WTC11 (cell line): Measurements from ENCODE around the gene NTRK3. TPM values are rescaled to one million over a fixed set of nuclear protein-coding genes. Genes with fewer than 3 reads are reported as not detected.

ENCODE experiments used
- ATAC-seq: fragments of 200-7000 bp; cut with Tn5 transposase; 2 replicates; pipeline ENCODE4 v1.10.0; 2021; ENCODE audit warnings: mild to moderate bottlenecking, moderate library complexity
- CTCF ChIA-PET: fragments of 300-600 bp; sonication (Branson Sonifier 250); formaldehyde crosslinking; loops from one replicate; lab custom pipeline; 2021; ENCODE audit warnings: antibody characterized with exemption; lab: Charles Lee
- POLR2A ChIA-PET: fragments of 350-600 bp; sonication (Branson Sonifier 250); formaldehyde crosslinking; loops from one replicate; lab custom pipeline; 2021; ENCODE audit warnings: antibody characterized with exemption; lab: Charles Lee
- DNase-seq: peaks from one replicate; pipeline ENCODE4 v3.0.0; 2021; ENCODE audit warnings: low spot score
- H3K27ac Mint-ChIP-seq: 2 replicates; pipeline ENCODE4 v1.8.0; 2021; ENCODE audit warnings: mixed read lengths
- H3K27me3 Mint-ChIP-seq: 2 replicates; pipeline ENCODE4 v1.8.0; 2021; ENCODE audit warnings: low read depth, mild to moderate bottlenecking, moderate library complexity, mixed read lengths
- H3K36me3 Mint-ChIP-seq: 2 replicates; pipeline ENCODE4 v1.8.0; 2021; ENCODE audit warnings: mixed read lengths
- H3K4me1 Mint-ChIP-seq: 2 replicates; pipeline ENCODE4 v1.8.0; 2022; ENCODE audit warnings: mixed read lengths
- H3K4me3 Mint-ChIP-seq: 2 replicates; pipeline ENCODE4 v1.8.0; 2021; ENCODE audit warnings: mild to moderate bottlenecking, moderate library complexity, mixed read lengths
- H3K9me3 Mint-ChIP-seq: 2 replicates; pipeline ENCODE4 v1.8.0; 2021; ENCODE audit warnings: mixed read lengths
- AFF4 ChIP-seq: sonication (generic); formaldehyde crosslinking; IDR thresholded peaks from 2 replicates; pipeline ENCODE4 v1.8.1; 2023; ENCODE audit warnings: mild to moderate bottlenecking, missing genetic modification reagents, borderline replicate concordance
- ARID4B ChIP-seq: sonication (generic); formaldehyde crosslinking; IDR thresholded peaks from 2 replicates; pipeline ENCODE4 v1.8.0; 2023; ENCODE audit warnings: missing genetic modification reagents, mild to moderate bottlenecking, borderline replicate concordance
- ATF2 ChIP-seq: sonication (generic); formaldehyde crosslinking; IDR thresholded peaks from 2 replicates; pipeline ENCODE4 v1.8.1; 2022; ENCODE audit warnings: low read depth, missing genetic modification reagents, borderline replicate concordance
- E2F1 ChIP-seq: sonication (generic); formaldehyde crosslinking; IDR thresholded peaks from 2 replicates; pipeline ENCODE4 v1.8.0; 2022; ENCODE audit warnings: mild to moderate bottlenecking, missing genetic modification reagents
- ELF4 ChIP-seq: sonication (generic); formaldehyde crosslinking; IDR thresholded peaks from 2 replicates; pipeline ENCODE4 v1.8.1; 2022; ENCODE audit warnings: low read depth, mild to moderate bottlenecking, moderate library complexity, missing genetic modification reagents
- FOXK1 ChIP-seq: sonication (generic); formaldehyde crosslinking; IDR thresholded peaks from 2 replicates; pipeline ENCODE4 v1.8.0; 2022; ENCODE audit warnings: mild to moderate bottlenecking, moderate library complexity, missing genetic modification reagents
- JUN ChIP-seq: sonication (generic); formaldehyde crosslinking; IDR thresholded peaks from 2 replicates; pipeline ENCODE4 v1.8.0; 2023; ENCODE audit warnings: mild to moderate bottlenecking, missing genetic modification reagents
- MAX ChIP-seq: sonication (generic); formaldehyde crosslinking; IDR thresholded peaks from 2 replicates; pipeline ENCODE4 v1.8.0; 2022; ENCODE audit warnings: mild to moderate bottlenecking, missing genetic modification reagents
- MLX ChIP-seq: sonication (generic); formaldehyde crosslinking; IDR thresholded peaks from 2 replicates; pipeline ENCODE4 v1.8.1; 2023; ENCODE audit warnings: mild to moderate bottlenecking, missing genetic modification reagents, moderate library complexity
- NFATC4 ChIP-seq: fragments of 250-450 bp; sonication (Bioruptor Pico); IDR thresholded peaks from 2 replicates; pipeline ENCODE4 v1.9.0; 2021; ENCODE audit warnings: mild to moderate bottlenecking
- RORB ChIP-seq: fragments of 250-450 bp; sonication (Bioruptor Pico); IDR thresholded peaks from 2 replicates; pipeline ENCODE4 v1.9.0; 2021; ENCODE audit warnings: mild to moderate bottlenecking
- SMAD3 ChIP-seq: sonication (generic); formaldehyde crosslinking; IDR thresholded peaks from 2 replicates; pipeline ENCODE4 v1.8.0; 2022; ENCODE audit warnings: missing genetic modification reagents, mild to moderate bottlenecking, borderline replicate concordance
- ZNF121 ChIP-seq: sonication (generic); formaldehyde crosslinking; IDR thresholded peaks from 2 replicates; pipeline ENCODE4 v1.8.0; 2023; ENCODE audit warnings: missing genetic modification reagents
- ZSCAN18 ChIP-seq: fragments of 250-450 bp; sonication (Bioruptor Pico); IDR thresholded peaks from 2 replicates; pipeline ENCODE4 v2.1.2; 2022; ENCODE audit warnings: mild to moderate bottlenecking, moderate library complexity
- total RNA-seq: library from RNA; stranded (reverse); gene quantifications from 3 replicates; pipeline ENCODE4 v1.2.3, GENCODE V29; 2021

The NTRK3 gene
- total RNA-seq, 1 experiment from 2014 or later: 12.3 TPM

GRCh38 chr15:88038261-88038660, 218.3 kb downstream of the NTRK3 start:
- no peak for DNase-seq
- no peak for ATAC-seq
- ChIA-PET POLR2A (no interaction called here), CTCF (interaction anchor here (0.7 kb wide), 1 partner anchor 10 kb away, joined by 3 read pairs; no protein-coding TSS in a partner anchor)
- Mint-ChIP-seq H3K4me3 (no peak overlapping the region), H3K9me3 (0 out of 2 replicates have a peak, but pooled peaks cover under 1% of the 10 kb centered on the region), H3K27ac (no peak overlapping the region), H3K4me1 (peaks cover 56% of the 10 kb centered on the region), H3K36me3 (no peaks in the 10 kb centered on the region), H3K27me3 (no peaks in the 10 kb centered on the region)
- TF ChIP-seq E2F1 (CRISPR knock-in tag) (no peak), SMAD3 (CRISPR knock-in tag) (no peak), MAX (no peak), ZNF121 (no peak), AFF4 (CRISPR knock-in tag) (no peak), RORB (no peak), JUN (CRISPR knock-in tag) (no peak), FOXK1 (CRISPR knock-in tag) (no peak), ATF2 (no peak), MLX (CRISPR knock-in tag) (no peak), ZSCAN18 (CRISPR knock-in tag) (no peak), ELF4 (no peak), ARID4B (CRISPR knock-in tag) (no peak), NFATC4 (CRISPR knock-in tag) (no peak)
